ENCODE measurements around the gene ROBO1. TPM values are rescaled to one million over a fixed set of nuclear protein-coding genes. Genes with fewer than 3 reads are reported as not detected.

Gene ROBO1
- total RNA-seq, 2 experiments from 2014 or later: 8.6 to 9.0 TPM

- no peak for TF ChIP-seq CTCF (IDR thresholded peaks at IDR 0.05)
- no peak overlapping the region for H3K4me3 Mint-ChIP-seq
- H3K27me3 Mint-ChIP-seq: no peaks in the 10 kb centered on the region
- H3K4me1 Mint-ChIP-seq (ENCODE audit: low read depth): no peaks in the 10 kb centered on the region
- peaks cover 8% of the 10 kb centered on the region for H3K9me3 Mint-ChIP-seq
- ChIA-PET POLR2A (no interaction called here), CTCF (no interaction called here)
- intact Hi-C loops (cut with micrococcal nuclease): no loop called here
- no peak for DNase-seq
- no peak for ATAC-seq
- no peak overlapping the region for H3K27ac Mint-ChIP-seq
- H3K36me3 Mint-ChIP-seq (ENCODE audit: low read depth): no peaks in the 10 kb centered on the region
Measured at GRCh38 chr3:79199966-79200365, 567.8 kb downstream of the ROBO1 start.

- POLR2A ChIA-PET: no interaction called here
- ATAC-seq (no peak), DNase-seq (no peak)
- TF ChIP-seq CTCF (IDR thresholded peaks at IDR 0.05): no peak
- no peaks in the 10 kb centered on the region for H3K27me3 Mint-ChIP-seq
- no peaks in the 10 kb centered on the region for H3K4me1 Mint-ChIP-seq (ENCODE audit: low read depth)
- H3K36me3 Mint-ChIP-seq (ENCODE audit: low read depth): no peaks in the 10 kb centered on the region
- intact Hi-C loops (cut with micrococcal nuclease): no loop called here
- no peak overlapping the region for H3K4me3 Mint-ChIP-seq
- H3K27ac Mint-ChIP-seq: no peak overlapping the region
- CTCF ChIA-PET: no interaction called here
- H3K9me3 Mint-ChIP-seq: peaks cover 7% of the 10 kb centered on the region
Measured at GRCh38 chr3:79187426-79187825, 580.4 kb downstream of the ROBO1 start.

GRCh38 chr3:79184251-79184650 lies 583.5 kb downstream of the ROBO1 start:
- DNase-seq: no peak
- ChIA-PET CTCF (no interaction called here), POLR2A (no interaction called here)
- no peaks in the 10 kb centered on the region for H3K27me3 Mint-ChIP-seq
- no peak for TF ChIP-seq CTCF (IDR thresholded peaks at IDR 0.05)
- no peaks in the 10 kb centered on the region for H3K36me3 Mint-ChIP-seq (ENCODE audit: low read depth)
- H3K4me1 Mint-ChIP-seq (ENCODE audit: low read depth): no peaks in the 10 kb centered on the region
- H3K4me3 Mint-ChIP-seq: no peak overlapping the region
- intact Hi-C loops (cut with micrococcal nuclease): no loop called here
- ATAC-seq: no peak
- H3K27ac Mint-ChIP-seq: no peak overlapping the region
- H3K9me3 Mint-ChIP-seq: peaks cover 9% of the 10 kb centered on the region

GRCh38 chr3:79183496-79183895 lies 584.3 kb downstream of the ROBO1 start:
- Mint-ChIP-seq H3K27me3 (no peaks in the 10 kb centered on the region), H3K9me3 (peaks cover 9% of the 10 kb centered on the region), H3K4me3 (no peak overlapping the region), H3K27ac (no peak overlapping the region), H3K36me3 (ENCODE audit: low read depth) (no peaks in the 10 kb centered on the region), H3K4me1 (ENCODE audit: low read depth) (no peaks in the 10 kb centered on the region)
- DNase-seq (no peak), ATAC-seq (no peak)
- TF ChIP-seq CTCF (IDR thresholded peaks at IDR 0.05): no peak
- ChIA-PET CTCF (no interaction called here), POLR2A (no interaction called here)
- intact Hi-C loops (cut with micrococcal nuclease): no loop called here

GRCh38 chr3:79178471-79179180 lies 589.2 kb downstream of the ROBO1 start:
- Mint-ChIP-seq H3K4me3 (no peak overlapping the region), H3K27me3 (no peaks in the 10 kb centered on the region), H3K36me3 (ENCODE audit: low read depth) (no peaks in the 10 kb centered on the region), H3K9me3 (peaks cover 6% of the 10 kb centered on the region), H3K27ac (no peak overlapping the region), H3K4me1 (ENCODE audit: low read depth) (no peaks in the 10 kb centered on the region)
- ChIA-PET CTCF (no interaction called here), POLR2A (no interaction called here)
- DNase-seq (no peak), ATAC-seq (no peak)
- TF ChIP-seq CTCF (IDR thresholded peaks at IDR 0.05): no peak
- intact Hi-C loops (cut with micrococcal nuclease): no loop called here

Data from activated CD8-positive, alpha-beta T cell treated with anti-CD3 and anti-CD28 coated beads for 36 hours (primary cell).